Heart right ventricle (tissue), 16 donors: ENCODE results near the gene TBC1D22A. TPM values are rescaled to one million over a fixed set of nuclear protein-coding genes. Genes with fewer than 3 reads are reported as not detected.

Source experiments
- ATAC-seq, 8 donors: fragments of 200-7000 bp; cut with Tn5 transposase; one replicate each; pipeline ENCODE4 v1.9.1; 2020; ENCODE audit warnings: mild to moderate bottlenecking in 8 of 8, moderate library complexity in 8 of 8, moderate number of reproducible peaks in 1 of 8
- DNase-seq, 2 donors: peaks; one replicate each; pipeline ENCODE4 v3.0.0-alpha.2; 2020
- H3K27ac ChIP-seq, 10 donors: fragments of 200-600 bp; sonication (generic) in 2 of 10; one replicate each; pipeline versions ENCODE4 v1.5.0 to v1.8.0; 2020 to 2022; ENCODE audit warnings: mild to moderate bottlenecking in 3 of 10
- H3K27me3 ChIP-seq, 7 donors: fragments of 200-600 bp; one replicate each; pipeline ENCODE4 v1.8.0; 2021 to 2022; ENCODE audit warnings: mild to moderate bottlenecking in 2 of 7
- H3K36me3 ChIP-seq, 9 donors: fragments of 200-600 bp; sonication (generic) in 1 of 9; one replicate each; pipeline versions ENCODE4 v1.5.0 to v1.8.0; 2020 to 2022; ENCODE audit warnings: mild to moderate bottlenecking in 2 of 9
- H3K4me1 ChIP-seq, 9 donors: fragments of 200-600 bp; sonication (generic) in 1 of 9; one replicate each; pipeline versions ENCODE4 v1.5.0 to v1.8.0; 2020 to 2022; ENCODE audit warnings: mild to moderate bottlenecking in 4 of 9
- H3K4me3 ChIP-seq, 10 donors: fragments of 200-600 bp; sonication (generic) in 2 of 10; one replicate each; pipeline versions ENCODE4 v1.5.0 to v1.8.0; 2020 to 2022; ENCODE audit warnings: mild to moderate bottlenecking in 7 of 10, moderate library complexity in 2 of 10
- H3K9me3 ChIP-seq, 11 donors: fragments of 200-600 bp in 10 of 11; sonication (generic) in 2 of 11; one replicate each; pipeline versions ENCODE4 v1.5.0 to v1.8.0; 2013 to 2022; ENCODE audit warnings: mild to moderate bottlenecking in 2 of 11, control low read depth in 1 of 11, moderate library complexity in 1 of 11
- CTCF ChIP-seq, 9 donors: fragments of 200-600 bp; sonication (generic) in 2 of 9; IDR thresholded peaks; one replicate each; pipeline versions ENCODE4 v1.5.0 to v1.8.0; 2021 to 2022; ENCODE audit warnings: antibody characterized with exemption in 9 of 9, mild to moderate bottlenecking in 5 of 9, moderate library complexity in 1 of 9
- WGBS, 2 donors: extraction: QIAGEN DNeasy Blood & Tissue Kit; methylation state at CpG; one replicate each; pipeline ENCODE4 v1.1.7; 2013; ENCODE audit warnings: inconsistent platforms in 1 of 2; 5-methylcytosine and 5-hydroxymethylcytosine counted together
- intact Hi-C, 10 donors: fragments of 100-400 bp; cut with DNase I; formaldehyde crosslinking; loops; one replicate each; pipeline versions ENCODE4 v1.11.1 to v1.14.2; 2022
- polyA plus RNA-seq, 2 donors: library from polyadenylated mRNA; stranded (reverse); fragments of 200-250 nt; gene quantifications; one replicate each; pipeline ENCODE4 v1.2.3, GENCODE V29; 2013
- total RNA-seq, 10 donors: library from RNA; stranded (reverse); fragmentation: NEBNext Ultra II Directional in 3 of 10; extraction: Animal tissue kit (Norgen Biotek cat#: 25700) in 3 of 10; gene quantifications; one replicate each; pipeline versions ENCODE4 v1.2.1 to v1.2.4, GENCODE V29; 2021 to 2023
- donor health status: Arrhythmogenic right ventricular cardiomyopathy.
- donor health status: ischemic (EF 13 %, LVEDD 7.1; RV severe dilation, severe dysfunction).
- donor health status: healthy with polysubstance abuse.
- donor health status: DM: no; HTN: yes; CAD: no.
- donor health status: DM: no; HTN: no; CAD: no.
- donor health status: ischemic (EF 25% LVEDD 6.9; RV normal size, moderate dysfunction).
- donor health status: ischemic (EF 25% LVEDD 5.7; RV mildly dilated, moderate dysfunction).
- donor health status: healthy.
- donor health status: DM: yes; HTN: yes; CAD: no.
- donor health status: Ischemic cardiomyopathy.
- donor health status: ischemic (EF 35%, LVEDD 5.7; RV mildly dilated, moderate dysfunction).
- donor health status: nonischemic (EF 11% LVEDD 7.7; RV severe dilation, severe dysfunction).
- donor health status: DM: yes; HTN: yes; CAD: no.
- donor health status: PGD.
- donor health status: ischemic (EF 29% LVEDD 5.4; RV normal size, mild dysfunction).
- donor health status: nonischemic (EF 23%, LVEDD 6.1; RV moderate dilation, normal function).

The TBC1D22A gene
- total and polyA plus RNA-seq, 12 donors = 7.2 to 27.9 (median 17.9) TPM

GRCh38 chr22:47199261-47199978 is 437.0 kb downstream of the TBC1D22A start:
- Histone ChIP-seq H3K4me1 (peaks cover 0 to 8% (median 0%) of the 10 kb centered on the region in 9 donors), H3K27me3 (peaks cover 0 to 37% (median 10%) of the 10 kb centered on the region in 7 donors), H3K36me3 (no peaks in the 10 kb centered on the region), H3K27ac (no peak overlapping the region), H3K9me3 (no peaks in the 10 kb centered on the region), H3K4me3 (no peak overlapping the region)
- DNase-seq (no peak), ATAC-seq (no peak)
- no peak for TF ChIP-seq CTCF (IDR thresholded peaks at IDR 0.05)
- intact Hi-C loops = no loop called here
- WGBS, 2 donors = 81% methylated on average over 33 of the region's 33 CpGs

GRCh38 chr22:47199979-47200272 is 437.5 kb downstream of the TBC1D22A start:
- H3K4me1 ChIP-seq = peaks cover 0 to 8% (median 0%) of the 10 kb centered on the region in 9 donors
- TF ChIP-seq CTCF (IDR thresholded peaks at IDR 0.05) = no peak
- DNase-seq (no peak), ATAC-seq (no peak)
- intact Hi-C loops = no loop called here
- H3K9me3 ChIP-seq = no peaks in the 10 kb centered on the region
- H3K36me3 ChIP-seq = no peaks in the 10 kb centered on the region
- H3K27ac ChIP-seq = no peak overlapping the region
- 44 to 45% methylated on average over 10 of the region's 10 CpGs for WGBS, 2 donors
- no peak overlapping the region for H3K4me3 ChIP-seq
- H3K27me3 ChIP-seq = peaks cover 0 to 37% (median 10%) of the 10 kb centered on the region in 7 donors

- intact Hi-C loops = no loop called here
- DNase-seq (no peak), ATAC-seq (peak in 1 of 8 donors; percentile 37)
- no peaks in the 10 kb centered on the region for H3K36me3 ChIP-seq
- no peak overlapping the region for H3K27ac ChIP-seq
- peaks cover 0 to 39% (median 10%) of the 10 kb centered on the region in 7 donors for H3K27me3 ChIP-seq
- WGBS, 2 donors = 49 to 62% methylated on average over 25 of the region's 25 CpGs
- H3K4me3 ChIP-seq = no peak overlapping the region
- TF ChIP-seq CTCF (IDR thresholded peaks at IDR 0.05) = no peak
- H3K4me1 ChIP-seq = peaks cover 0 to 8% (median 0%) of the 10 kb centered on the region in 9 donors
- no peaks in the 10 kb centered on the region for H3K9me3 ChIP-seq
These were observed 438.0 kb downstream of the TBC1D22A start for GRCh38 chr22:47200273-47201051.

GRCh38 chr22:47201186-47201995 is 438.9 kb downstream of the TBC1D22A start:
- Histone ChIP-seq H3K4me1 (peaks cover 0 to 8% (median 0%) of the 10 kb centered on the region in 9 donors), H3K27me3 (peaks cover 0 to 44% (median 14%) of the 10 kb centered on the region in 7 donors), H3K9me3 (no peaks in the 10 kb centered on the region), H3K36me3 (no peaks in the 10 kb centered on the region), H3K4me3 (no peak overlapping the region), H3K27ac (no peak overlapping the region)
- no peak for TF ChIP-seq CTCF (IDR thresholded peaks at IDR 0.05)
- no peak for DNase-seq
- intact Hi-C loops = no loop called here
- WGBS, 2 donors = 91 to 94% methylated on average over 15 of the region's 15 CpGs
- ATAC-seq = no peak
